Measurements from ENCODE around the gene TREH.

- TF ChIP-seq CTCF (IDR thresholded peaks at IDR 0.05 in 4 of 5, conservative IDR thresholded peaks at IDR 0.05 in 1 of 5): no peak
- TF ChIP-seq POLR2A (IDR thresholded peaks at IDR 0.05): no peak
These were observed 35.4 kb upstream of the TREH start for GRCh38 chr11:118714816-118715215.
